Bronchial epithelial cell (primary cell): ENCODE measurements around the gene ARID2. TPM values are rescaled to one million over a fixed set of nuclear protein-coding genes. Genes with fewer than 3 reads are reported as not detected.

Source experiments
- DNase-seq: peaks from one replicate; pipeline ENCODE4 v3.0.0-alpha.2; 2010; ENCODE audit warnings: low read depth
- FAIRE-seq: peaks from 2 replicates; lab custom pipeline; 2011; peaks lifted over from hg19 to GRCh38; lab: Jason Lieb, UNC
- H3K27me3 ChIP-seq: 2 replicates; pipeline ENCODE4 v1.5.1; 2011; ENCODE audit warnings: low read length; ENCODE audit not compliant: control insufficient read depth, insufficient read depth
- H3K36me3 ChIP-seq: 2 replicates; pipeline ENCODE4 v1.5.1; 2011; ENCODE audit warnings: low read length; ENCODE audit not compliant: control insufficient read depth, insufficient read depth
- H3K4me3 ChIP-seq: 2 replicates; pipeline ENCODE4 v1.5.1; 2011; ENCODE audit warnings: mild to moderate bottlenecking, low read depth, low read length, control low read depth
- CTCF ChIP-seq: IDR thresholded peaks from 2 replicates; pipeline ENCODE4 v1.5.1; 2011; ENCODE audit warnings: mild to moderate bottlenecking, moderate library complexity, low read length, control low read depth, inconsistent platforms; ENCODE audit not compliant: insufficient read depth, severe bottlenecking
- total RNA-seq: library from RNA; depleted of rRNA; stranded (reverse); fragments of >200 nt; gene quantifications from 2 replicates; pipeline ENCODE4 v1.2.1, GENCODE V29; 2014

The ARID2 gene
- total RNA-seq, 1 donor from 2014 or later: 14.2 TPM

- Histone ChIP-seq H3K27me3 (no peaks in the 10 kb centered on the region), H3K4me3 (no peak overlapping the region), H3K36me3 (peaks cover 1% of the 10 kb centered on the region)
- DNase-seq: no peak
- FAIRE-seq: no peak
- TF ChIP-seq CTCF: no peak
Observed at GRCh38 chr12:45816652-45817051, 87.1 kb downstream of the ARID2 start.

GRCh38 chr12:45827974-45828373 lies 98.5 kb downstream of the ARID2 start:
- no peaks in the 10 kb centered on the region for H3K36me3 ChIP-seq
- no peak overlapping the region for H3K4me3 ChIP-seq
- no peak for TF ChIP-seq CTCF
- no peaks in the 10 kb centered on the region for H3K27me3 ChIP-seq
- no peak for FAIRE-seq
- no peak for DNase-seq

- no peak for TF ChIP-seq CTCF
- DNase-seq (no peak), FAIRE-seq (no peak)
- Histone ChIP-seq H3K4me3 (no peak overlapping the region), H3K36me3 (no peaks in the 10 kb centered on the region), H3K27me3 (no peaks in the 10 kb centered on the region)
Observed at GRCh38 chr12:45828402-45828801, 98.9 kb downstream of the ARID2 start.

- FAIRE-seq (no peak), DNase-seq (no peak)
- Histone ChIP-seq H3K4me3 (no peak overlapping the region), H3K27me3 (no peaks in the 10 kb centered on the region), H3K36me3 (no peaks in the 10 kb centered on the region)
- TF ChIP-seq CTCF: no peak
Observed at GRCh38 chr12:45831590-45831989, 102.1 kb downstream of the ARID2 start.

GRCh38 chr12:45833401-45833800 lies 103.9 kb downstream of the ARID2 start:
- DNase-seq (no peak), FAIRE-seq (no peak)
- Histone ChIP-seq H3K27me3 (no peaks in the 10 kb centered on the region), H3K36me3 (no peaks in the 10 kb centered on the region), H3K4me3 (no peak overlapping the region)
- no peak for TF ChIP-seq CTCF

GRCh38 chr12:45834809-45835208 lies 105.3 kb downstream of the ARID2 start:
- no peak for DNase-seq

More at GRCh38 chr12:45834809-45835208, 105.3 kb downstream of the ARID2 start:
- no peak for FAIRE-seq
- Histone ChIP-seq H3K27me3 (no peaks in the 10 kb centered on the region), H3K36me3 (no peaks in the 10 kb centered on the region), H3K4me3 (no peak overlapping the region)
- no peak for TF ChIP-seq CTCF
